K562 (cell line): ENCODE data around the gene CYP2A6.
"Not testable (repeated sequence)": the region's sequence is repeated elsewhere in the genome, so short reads cannot be mapped to it uniquely, and the experiment has no call there.

Experiments used
- CREB3 ChIP-seq: fragments of 450-650 bp; conservative IDR thresholded peaks from 2 replicates; pipeline ENCODE4 v1.6.1; 2016; ENCODE audit warnings: missing genetic modification characterization, low read depth, mild to moderate bottlenecking, missing compliant biosample characterization, moderate library complexity
- ELF1 ChIP-seq: fragments of 200-800 bp; sonication (Bioruptor generic); IDR thresholded peaks from 2 replicates; pipeline ENCODE4 v1.6.1; 2016; ENCODE audit warnings: missing genetic modification characterization, missing compliant biosample characterization
- JUN ChIP-seq, 2 experiments: sonication (generic) in 1 of 2; formaldehyde crosslinking in 1 of 2; IDR thresholded peaks; 2 replicates each; pipeline versions ENCODE4 v1.6.1 to v1.8.0; 2012 to 2022; ENCODE audit warnings: borderline replicate concordance in 2 of 2, mild to moderate bottlenecking in 2 of 2, improper control_type of control experiment in 1 of 2, low read depth in 1 of 2, low read length in 1 of 2, missing genetic modification reagents in 1 of 2
- NFYB ChIP-seq: IDR thresholded peaks from 2 replicates; pipeline ENCODE4 v1.6.1; 2011; ENCODE audit warnings: mild to moderate bottlenecking, moderate library complexity; ENCODE audit not compliant: insufficient read length; ENCODE audit errors: extremely low read depth
- SMAD4 ChIP-seq: fragments of 250-450 bp; sonication (Bioruptor Pico); conservative IDR thresholded peaks from 2 replicates; pipeline ENCODE4 v1.8.0; 2021; ENCODE audit warnings: inconsistent platforms, mild to moderate bottlenecking, moderate library complexity
- ZHX1 ChIP-seq: fragments of 150-350 bp; conservative IDR thresholded peaks from 2 replicates; pipeline ENCODE4 v1.6.1; 2014; ENCODE audit warnings: low read length

- not testable (repeated sequence) for TF ChIP-seq ELF1 (tag); ZHX1; SMAD4 (CRISPR knock-in tag); JUN (IDR thresholded peaks at IDR 0.05; ENCODE audit: borderline replicate concordance, low read depth, low read length); JUN (CRISPR knock-in tag; IDR thresholded peaks at IDR 0.05; ENCODE audit: borderline replicate concordance); CREB3; NFYB
These were observed 30.6 kb downstream of the CYP2A6 start for GRCh38 chr19:40819479-40820234.
